ENCODE results near the gene NT5C2. TPM values are rescaled to one million over a fixed set of nuclear protein-coding genes. Genes with fewer than 3 reads are reported as not detected.

NT5C2 gene
- total RNA-seq (66.8 and 82.2 TPM in 2 replicates), polyA plus RNA-seq (64.0 and 74.3 TPM in 2 replicates), polyA minus RNA-seq (ENCODE audit: low replicate concordance) (33.3 and 40.0 TPM in 2 replicates)
- polyA plus RNA-seq (2012), result 47.9 and 58.2 TPM in 2 replicates

- Histone ChIP-seq H2AFZ (ENCODE audit: low read length) (peak within 1 kb of the TSS; percentile 93), H3K27me3 (ENCODE audit: control insufficient read depth, insufficient read depth, low read length) (no peaks in the 10 kb centered on the region), H3K9ac (ENCODE audit: insufficient read depth, low read length) (peak within 1 kb of the TSS; percentile 88), H3K27ac (ENCODE audit: insufficient read depth, low read length) (peak within 1 kb of the TSS; percentile 92), H3K4me3 (replicated peaks in 1 of 4; ENCODE audit: control extremely low read depth in 1 of 4, insufficient read depth in 1 of 4, low read depth in 3 of 4, low read length in 4 of 4) (peak within 1 kb of the TSS; percentile 56 to 96 (median 81)), H3K79me2 (ENCODE audit: control insufficient read depth, insufficient read depth, low read length) (peaks cover 41% of the 10 kb centered on the region), H3K4me1 (ENCODE audit: control insufficient read depth, extremely low read depth, insufficient read depth, low read length) (peaks cover 8% of the 10 kb centered on the region), H4K20me1 (ENCODE audit: control insufficient read depth, extremely low read depth, insufficient read depth, low read length) (no peaks in the 10 kb centered on the region), H3K4me2 (ENCODE audit: extremely low read depth, insufficient read depth, low read length) (peak within 1 kb of the TSS; percentile 91), H3K9me3 (ENCODE audit: control insufficient read depth, insufficient read depth, low read depth, low read length) (no peaks in the 10 kb centered on the region), H3K36me3 (ENCODE audit: control insufficient read depth, insufficient read depth, low read length) (no peaks in the 10 kb centered on the region)
- TF ChIP-seq CTCF (conservative IDR thresholded peaks at IDR 0.05 in 1 of 2, IDR thresholded peaks at IDR 0.05 in 1 of 2; ENCODE audit: low read depth in 1 of 2, low read length in 2 of 2) (no peak), EZH2 (IDR thresholded peaks at IDR 0.05; ENCODE audit: low read length, missing control alignments) (no peak)
- DNase-seq (ENCODE audit: low read depth in 2 of 2), result peak; percentile 71 to 73
These were observed at the start of gene NT5C2 for GRCh38 chr10:103193107-103193819. TSS of gene NT5C2 (minus strand) at chr10:103193272. CDS start at chr10:103174958, 18,314 bp downstream.

GRCh38 chr10:103241262-103242011 is 48.4 kb upstream of the NT5C2 start:
- DNase-seq (ENCODE audit: low read depth in 2 of 2), result peak; percentile 25 to 51
- H3K27me3 ChIP-seq (ENCODE audit: control insufficient read depth, insufficient read depth, low read length), result no peaks in the 10 kb centered on the region
- H3K4me1 ChIP-seq (ENCODE audit: control insufficient read depth, extremely low read depth, insufficient read depth, low read length), result peaks cover 2% of the 10 kb centered on the region
- H3K4me3 ChIP-seq (replicated peaks in 1 of 4; ENCODE audit: control extremely low read depth in 1 of 4, insufficient read depth in 1 of 4, low read depth in 3 of 4, low read length in 4 of 4), result no peak overlapping the region
- H3K9me3 ChIP-seq (ENCODE audit: control insufficient read depth, insufficient read depth, low read depth, low read length), result no peaks in the 10 kb centered on the region
- no peaks in the 10 kb centered on the region for H3K79me2 ChIP-seq (ENCODE audit: control insufficient read depth, insufficient read depth, low read length)
- H3K27ac ChIP-seq (ENCODE audit: insufficient read depth, low read length), result no peak overlapping the region
- no peak overlapping the region for H2AFZ ChIP-seq (ENCODE audit: low read length)
- H3K4me2 ChIP-seq (ENCODE audit: extremely low read depth, insufficient read depth, low read length), result no peak overlapping the region
- TF ChIP-seq CTCF (conservative IDR thresholded peaks at IDR 0.05 in 1 of 2, IDR thresholded peaks at IDR 0.05 in 1 of 2; ENCODE audit: low read depth in 1 of 2, low read length in 2 of 2), result no peak
- no peak for TF ChIP-seq EZH2 (IDR thresholded peaks at IDR 0.05; ENCODE audit: low read length, missing control alignments)
- H3K36me3 ChIP-seq (ENCODE audit: control insufficient read depth, insufficient read depth, low read length), result no peaks in the 10 kb centered on the region
- no peak overlapping the region for H3K9ac ChIP-seq (ENCODE audit: insufficient read depth, low read length)
- no peaks in the 10 kb centered on the region for H4K20me1 ChIP-seq (ENCODE audit: control insufficient read depth, extremely low read depth, insufficient read depth, low read length)

- Histone ChIP-seq H3K9ac (ENCODE audit: insufficient read depth, low read length) (no peak overlapping the region), H3K27ac (ENCODE audit: insufficient read depth, low read length) (no peak overlapping the region), H3K79me2 (ENCODE audit: control insufficient read depth, insufficient read depth, low read length) (no peaks in the 10 kb centered on the region), H3K4me3 (replicated peaks in 1 of 4; ENCODE audit: control extremely low read depth in 1 of 4, insufficient read depth in 1 of 4, low read depth in 3 of 4, low read length in 4 of 4) (no peak overlapping the region), H3K27me3 (ENCODE audit: control insufficient read depth, insufficient read depth, low read length) (no peaks in the 10 kb centered on the region), H2AFZ (ENCODE audit: low read length) (peak overlapping the region; percentile 61), H4K20me1 (ENCODE audit: control insufficient read depth, extremely low read depth, insufficient read depth, low read length) (no peaks in the 10 kb centered on the region), H3K4me2 (ENCODE audit: extremely low read depth, insufficient read depth, low read length) (no peak overlapping the region), H3K36me3 (ENCODE audit: control insufficient read depth, insufficient read depth, low read length) (no peaks in the 10 kb centered on the region), H3K4me1 (ENCODE audit: control insufficient read depth, extremely low read depth, insufficient read depth, low read length) (peaks cover 2% of the 10 kb centered on the region), H3K9me3 (ENCODE audit: control insufficient read depth, insufficient read depth, low read depth, low read length) (no peaks in the 10 kb centered on the region)
- DNase-seq (ENCODE audit: low read depth in 2 of 2), result peak; percentile 46 to 53
- no peak for TF ChIP-seq EZH2 (IDR thresholded peaks at IDR 0.05; ENCODE audit: low read length, missing control alignments)
- peak; percentile 46 to 59 for TF ChIP-seq CTCF (conservative IDR thresholded peaks at IDR 0.05 in 1 of 2, IDR thresholded peaks at IDR 0.05 in 1 of 2; ENCODE audit: low read depth in 1 of 2, low read length in 2 of 2)
These were observed 45.6 kb upstream of the NT5C2 start for GRCh38 chr10:103238506-103239252.

Data from fibroblast of lung (primary cell).